Fibroblast of lung (primary cell): ENCODE data around the gene NOXRED1. TPM values are rescaled to one million over a fixed set of nuclear protein-coding genes. Genes with fewer than 3 reads are reported as not detected.

Source experiments
- DNase-seq, 2 donors: peaks; one replicate each; pipeline versions ENCODE4 v3.0.0 to v3.0.0-alpha.2; 2010; ENCODE audit warnings: low read depth in 2 of 2
- H2AFZ ChIP-seq: 2 replicates; pipeline ENCODE4 v1.5.1; 2012; ENCODE audit warnings: low read length, control low read depth, inconsistent platforms
- H3K27ac ChIP-seq: 2 replicates; pipeline ENCODE4 v1.5.1; 2011; ENCODE audit warnings: low read length, control low read depth; ENCODE audit not compliant: insufficient read depth
- H3K27me3 ChIP-seq: 2 replicates; pipeline ENCODE4 v1.5.1; 2011; ENCODE audit warnings: mild to moderate bottlenecking, low read length; ENCODE audit not compliant: control insufficient read depth, insufficient read depth
- H3K36me3 ChIP-seq: 2 replicates; pipeline ENCODE4 v1.5.1; 2011; ENCODE audit warnings: low read length; ENCODE audit not compliant: control insufficient read depth, insufficient read depth
- H3K4me1 ChIP-seq: 2 replicates; pipeline ENCODE4 v1.5.1; 2011; ENCODE audit warnings: low read length; ENCODE audit not compliant: control insufficient read depth, insufficient read depth; ENCODE audit errors: extremely low read depth
- H3K4me2 ChIP-seq: 2 replicates; pipeline ENCODE4 v1.5.1; 2011; ENCODE audit warnings: low read length, control low read depth; ENCODE audit not compliant: insufficient read depth; ENCODE audit errors: extremely low read depth
- H3K4me3 ChIP-seq, 4 experiments: fragments of 200-600 bp in 1 of 4; sonication (generic) in 1 of 4; replicated peaks in 1 of 4; 2 replicates each; pipeline ENCODE4 v1.5.1; 2011 to 2016; ENCODE audit warnings: low read length in 4 of 4, low read depth in 3 of 4, mild to moderate bottlenecking in 3 of 4, control low read depth in 2 of 4, inconsistent platforms in 1 of 4, mixed read lengths in 1 of 4; ENCODE audit not compliant: insufficient read depth in 1 of 4; ENCODE audit errors: control extremely low read depth in 1 of 4
- H3K79me2 ChIP-seq: 2 replicates; pipeline ENCODE4 v1.5.1; 2012; ENCODE audit warnings: mild to moderate bottlenecking, low read length, inconsistent platforms; ENCODE audit not compliant: control insufficient read depth, insufficient read depth
- H3K9ac ChIP-seq: 2 replicates; pipeline ENCODE4 v1.5.1; 2011; ENCODE audit warnings: mild to moderate bottlenecking, low read length, control low read depth; ENCODE audit not compliant: insufficient read depth
- H3K9me3 ChIP-seq: 2 replicates; pipeline ENCODE4 v1.5.1; 2012; ENCODE audit warnings: low read depth, low read length; ENCODE audit not compliant: control insufficient read depth, insufficient read depth
- H4K20me1 ChIP-seq: 2 replicates; pipeline ENCODE4 v1.5.1; 2011; ENCODE audit warnings: low read length; ENCODE audit not compliant: control insufficient read depth, insufficient read depth; ENCODE audit errors: extremely low read depth
- CTCF ChIP-seq, 2 donors: IDR thresholded peaks in 1 of 2; conservative IDR thresholded peaks in 1 of 2; 1 replicate in 1 of 2; 2 replicates in 1 of 2; pipeline ENCODE4 v1.5.1; 2011 to 2012; ENCODE audit warnings: low read length in 2 of 2, control low read depth in 1 of 2, inconsistent platforms in 1 of 2, low read depth in 1 of 2, mild to moderate bottlenecking in 1 of 2
- EZH2 ChIP-seq: IDR thresholded peaks from 2 replicates; pipeline ENCODE4 v1.5.1; 2012; ENCODE audit warnings: low read length, control low read depth, mild to moderate bottlenecking; ENCODE audit errors: missing control alignments
- polyA plus RNA-seq, 2 donors: library from polyadenylated mRNA; depleted of rRNA in 1 of 2; stranded (reverse) in 1 of 2; unstranded in 1 of 2; fragments of >200 nt; gene quantifications; 2 replicates each; pipeline ENCODE4 v1.2.1, GENCODE V29; 2011 to 2012; ENCODE audit warnings: missing spikeins in 1 of 2
- total RNA-seq: library from RNA; depleted of rRNA; stranded (reverse); fragments of >200 nt; gene quantifications from 2 replicates; pipeline ENCODE4 v1.2.1, GENCODE V29; 2014

The NOXRED1 gene
- total and polyA plus RNA-seq, 2 donors (not counting 1 experiment from before 2014, with no cell fraction given) = 0.14 to 0.83 TPM

- TF ChIP-seq CTCF (conservative IDR thresholded peaks at IDR 0.05 in 1 of 2, IDR thresholded peaks at IDR 0.05 in 1 of 2; ENCODE audit: low read depth in 1 of 2, low read length in 2 of 2) (no peak), EZH2 (no peak)
- Histone ChIP-seq H4K20me1 (no peaks in the 10 kb centered on the region), H3K36me3 (no peaks in the 10 kb centered on the region), H3K27me3 (no peaks in the 10 kb centered on the region), H3K9ac (no peak overlapping the region), H3K79me2 (no peaks in the 10 kb centered on the region), H3K9me3 (no peaks in the 10 kb centered on the region), H3K4me2 (no peak overlapping the region), H3K27ac (no peak overlapping the region), H3K4me3 (no peak overlapping the region), H3K4me1 (no peaks in the 10 kb centered on the region), H2AFZ (no peak overlapping the region)
- DNase-seq = no peak
Measured at GRCh38 chr14:77364146-77364545, 59.2 kb downstream of the NOXRED1 start.

- Histone ChIP-seq H4K20me1 (no peaks in the 10 kb centered on the region), H3K9ac (no peak overlapping the region), H3K4me3 (no peak overlapping the region), H3K79me2 (no peaks in the 10 kb centered on the region), H2AFZ (no peak overlapping the region), H3K27me3 (no peaks in the 10 kb centered on the region), H3K4me1 (no peaks in the 10 kb centered on the region), H3K4me2 (no peak overlapping the region), H3K36me3 (no peaks in the 10 kb centered on the region), H3K9me3 (no peaks in the 10 kb centered on the region), H3K27ac (no peak overlapping the region)
- no peak for TF ChIP-seq EZH2
- peak in 1 of 2 donors; percentile 10 for DNase-seq
Measured at GRCh38 chr14:77359626-77360025, 63.7 kb downstream of the NOXRED1 start.

- no peak overlapping the region for H3K27ac ChIP-seq
Measured at GRCh38 chr14:77356899-77357298, 66.4 kb downstream of the NOXRED1 start.

More at GRCh38 chr14:77356899-77357298, 66.4 kb downstream of the NOXRED1 start:
- no peak for DNase-seq
- TF ChIP-seq EZH2 (no peak), CTCF (conservative IDR thresholded peaks at IDR 0.05 in 1 of 2, IDR thresholded peaks at IDR 0.05 in 1 of 2; ENCODE audit: low read depth in 1 of 2, low read length in 2 of 2) (no peak)
- Histone ChIP-seq H3K4me2 (no peak overlapping the region), H3K79me2 (no peaks in the 10 kb centered on the region), H3K27me3 (no peaks in the 10 kb centered on the region), H2AFZ (no peak overlapping the region), H3K9ac (no peak overlapping the region), H4K20me1 (no peaks in the 10 kb centered on the region), H3K4me3 (no peak overlapping the region), H3K9me3 (no peaks in the 10 kb centered on the region), H3K4me1 (no peaks in the 10 kb centered on the region), H3K36me3 (no peaks in the 10 kb centered on the region)
